PC-9 (cell line): ENCODE results near the gene TRAPPC11. TPM values are rescaled to one million over a fixed set of nuclear protein-coding genes. Genes with fewer than 3 reads are reported as not detected.

Experiments used
- Bru-seq: library from RNA; stranded (reverse); fragments of 400-500 nt; gene quantifications from one replicate; lab custom pipeline; 2021; lab: Mats Ljungman, UMichigan
- BruChase-seq, 2 experiments: library from RNA; stranded (reverse); fragments of 400-500 nt; gene quantifications; one replicate each; lab custom pipeline; 2021; lab: Mats Ljungman, UMichigan
- BruUV-seq: library from RNA; stranded (reverse); fragments of 400-500 nt; replicated peaks from 2 replicates; lab custom pipeline; 2021; lab: Mats Ljungman, UMichigan
- CTCF ChIA-PET: fragments of 300-600 bp; sonication (Branson Sonifier 250); formaldehyde crosslinking; loops from one replicate; lab custom pipeline; 2022; ENCODE audit warnings: antibody characterized with exemption; lab: Charles Lee
- POLR2A ChIA-PET: fragments of 300-600 bp; sonication (Branson Sonifier 250); formaldehyde crosslinking; loops from one replicate; lab custom pipeline; 2022; ENCODE audit warnings: antibody characterized with exemption; ENCODE audit not compliant: unreplicated experiment; lab: Charles Lee
- DNase-seq, 2 experiments: peaks; one replicate each; pipeline versions ENCODE4 v3.0.0 to v3.0.0-alpha.2; 2015 to 2022; ENCODE audit warnings: mixed read lengths in 1 of 2
- H2AFZ ChIP-seq: fragments of 200-600 bp; sonication (generic); 2 replicates; pipeline ENCODE4 v1.8.1; 2017; ENCODE audit warnings: antibody characterized with exemption
- H3F3A ChIP-seq: fragments of 200-600 bp; sonication (generic); 2 replicates; pipeline ENCODE4 v1.8.1; 2017; ENCODE audit warnings: antibody characterized with exemption, mild to moderate bottlenecking, low read depth; ENCODE audit not compliant: insufficient read depth
- H3K27ac ChIP-seq: fragments of 200-600 bp; sonication (generic); 2 replicates; pipeline ENCODE4 v1.6.1; 2016; ENCODE audit warnings: mixed run types
- H3K27me3 ChIP-seq: fragments of 200-600 bp; sonication (generic); 2 replicates; pipeline ENCODE4 v1.6.1; 2016; ENCODE audit warnings: low read depth, mixed run types; ENCODE audit not compliant: insufficient read depth
- H3K36me3 ChIP-seq: fragments of 200-600 bp; sonication (generic); 2 replicates; pipeline ENCODE4 v1.6.1; 2016; ENCODE audit warnings: low read depth, mixed run types
- H3K4me1 ChIP-seq: fragments of 200-600 bp; sonication (generic); replicated peaks from 2 replicates; pipeline ENCODE4 v1.6.1; 2016; ENCODE audit warnings: mixed run types; ENCODE audit not compliant: insufficient read depth
- H3K4me2 ChIP-seq: fragments of 200-600 bp; sonication (generic); 2 replicates; pipeline ENCODE4 v1.6.1; 2017; ENCODE audit warnings: mixed run types
- H3K4me3 ChIP-seq: fragments of 200-600 bp; sonication (generic); 2 replicates; pipeline ENCODE4 v1.6.1; 2016; ENCODE audit warnings: mixed run types
- H3K79me2 ChIP-seq: fragments of 200-600 bp; sonication (generic); 2 replicates; pipeline ENCODE4 v1.6.1; 2017; ENCODE audit warnings: low read depth, mixed run types
- H3K9me2 ChIP-seq: fragments of 200-600 bp; sonication (generic); 2 replicates; pipeline ENCODE4 v1.8.1; 2017; ENCODE audit warnings: mild to moderate bottlenecking; ENCODE audit not compliant: insufficient read depth
- H3K9me3 ChIP-seq: fragments of 200-600 bp; sonication (generic); 2 replicates; pipeline ENCODE4 v1.8.1; 2016; ENCODE audit warnings: low read depth; ENCODE audit not compliant: insufficient read depth
- H4K20me1 ChIP-seq: fragments of 200-600 bp; sonication (generic); 2 replicates; pipeline ENCODE4 v1.8.1; 2017; ENCODE audit not compliant: insufficient read depth
- CTCF ChIP-seq: fragments of 200-600 bp; sonication (generic); conservative IDR thresholded peaks from 2 replicates; pipeline ENCODE4 v1.6.1; 2017; ENCODE audit warnings: mixed run types, antibody characterized with exemption, mild to moderate bottlenecking, moderate library complexity
- EZH2 ChIP-seq: fragments of 200-600 bp; sonication (generic); IDR thresholded peaks from 2 replicates; pipeline ENCODE4 v1.8.0; 2017; ENCODE audit warnings: antibody characterized with exemption, low read depth
- intact Hi-C: fragments of 100-400 bp; cut with micrococcal nuclease; formaldehyde crosslinking; loops from one replicate; pipeline ENCODE4 v1.10.0; 2022; ENCODE audit not compliant: unreplicated experiment
- long read RNA-seq: library from polyadenylated mRNA; stranded (forward); transcript quantifications from one replicate; pipeline ENCODE4 v2.0.0, GENCODE V29; 2022
- total RNA-seq: library from RNA; stranded (reverse); gene quantifications from 2 replicates; pipeline ENCODE4 v1.2.3, GENCODE V29; 2021

TRAPPC11 gene
- total RNA-seq (29.0 and 31.7 TPM in 2 replicates), Bru-seq, nascent RNA (percentile 74 among the genes with signal in this experiment), BruChase-seq, experiment 1, labeled RNA remaining after a 2-hour chase (percentile 75 among the genes with signal in this experiment), BruChase-seq, experiment 2, labeled RNA remaining after a 6-hour chase (percentile 69 among the genes with signal in this experiment)
- long read RNA-seq, full-length matches to known transcripts: 18 of 22 reads
- long read RNA-seq, partial matches to known transcripts: 3 of 22 reads
- long read RNA-seq, other reads (novel, unspliced or antisense): 1 of 22 reads

GRCh38 chr4:183659029-183659871 lies at the start of gene TRAPPC11, which contains the start of gene RWDD4:
TSS of gene TRAPPC11 (plus strand) at chr4:183659293. CDS start at chr4:183663868, 4,575 bp downstream.
TSS of gene RWDD4 (minus strand) at chr4:183659185. CDS start at chr4:183658952, 233 bp downstream.
- H3K9me2 ChIP-seq: no peaks in the 10 kb centered on the region
- H3F3A ChIP-seq: no peaks in the 10 kb centered on the region
- no peaks in the 10 kb centered on the region for H3K36me3 ChIP-seq
- peak within 1 kb of the TSS; percentile 93 for H3K4me2 ChIP-seq
- no peaks in the 10 kb centered on the region for H3K27me3 ChIP-seq
- CTCF ChIA-PET: no interaction called here
- peak within 1 kb of the TSS; percentile 28 for H3K27ac ChIP-seq
- peaks cover 18% of the 10 kb centered on the region for H3K4me1 ChIP-seq
- no TSS peak for BruUV-seq
- DNase-seq: peak; percentile 89 to 96
- peaks cover 31% of the 10 kb centered on the region for H3K79me2 ChIP-seq
- no peaks in the 10 kb centered on the region for H3K9me3 ChIP-seq
- H4K20me1 ChIP-seq: no peaks in the 10 kb centered on the region
- no peak for TF ChIP-seq EZH2
- TF ChIP-seq CTCF: no peak; the same call in 1 of the 2 replicates
- intact Hi-C loops: loop anchor here (1.0 to 2.0 kb wide), 2 partner anchors 155 to 186 kb away; no protein-coding TSS in a partner anchor
- peak within 1 kb of the TSS; percentile 92 for H3K4me3 ChIP-seq
- peak within 1 kb of the TSS; percentile 91 for H2AFZ ChIP-seq
- POLR2A ChIA-PET: interaction anchor here (0.7 kb wide), 1 partner anchor 82 kb away, joined by 4 read pairs; no protein-coding TSS in a partner anchor

- CTCF ChIA-PET: no interaction called here
- H2AFZ ChIP-seq: no peak overlapping the region
- no TSS peak for BruUV-seq
- H3F3A ChIP-seq: no peaks in the 10 kb centered on the region
- no peak for DNase-seq
- H3K27ac ChIP-seq: no peak overlapping the region
- no peaks in the 10 kb centered on the region for H3K79me2 ChIP-seq
- POLR2A ChIA-PET: no interaction called here
- H3K4me1 ChIP-seq: no peaks in the 10 kb centered on the region
- H3K9me3 ChIP-seq: no peaks in the 10 kb centered on the region
- no peaks in the 10 kb centered on the region for H3K36me3 ChIP-seq
- H3K27me3 ChIP-seq: no peaks in the 10 kb centered on the region
- H3K4me3 ChIP-seq: no peak overlapping the region
- TF ChIP-seq CTCF (no peak), EZH2 (no peak)
- H4K20me1 ChIP-seq: no peaks in the 10 kb centered on the region
- intact Hi-C loops: no loop called here
- H3K4me2 ChIP-seq: no peak overlapping the region
- H3K9me2 ChIP-seq: no peaks in the 10 kb centered on the region
Observed at GRCh38 chr4:183610033-183610432, 49.1 kb upstream of the TRAPPC11 start.

- Histone ChIP-seq H3K9me2 (no peaks in the 10 kb centered on the region), H3K27ac (no peak overlapping the region), H3K4me1 (no peaks in the 10 kb centered on the region), H3K27me3 (no peaks in the 10 kb centered on the region), H3F3A (no peaks in the 10 kb centered on the region), H3K79me2 (no peaks in the 10 kb centered on the region), H2AFZ (no peak overlapping the region), H3K4me2 (no peak overlapping the region), H4K20me1 (no peaks in the 10 kb centered on the region), H3K9me3 (no peaks in the 10 kb centered on the region), H3K36me3 (no peaks in the 10 kb centered on the region), H3K4me3 (no peak overlapping the region)
- intact Hi-C loops: no loop called here
- no peak for TF ChIP-seq EZH2
- no peak for TF ChIP-seq CTCF
- POLR2A ChIA-PET: no interaction called here
- DNase-seq: no peak
- CTCF ChIA-PET: no interaction called here
- BruUV-seq: no TSS peak
Observed at GRCh38 chr4:183610613-183611012, 48.5 kb upstream of the TRAPPC11 start.
